NCI-H345 (cell line): ENCODE data around the gene MAP3K12.

ENCODE experiments used
- DNase-seq: peaks from one replicate; lab custom pipeline; 2025; lab: John Stamatoyannopoulos, UW

Gene MAP3K12

GRCh38 chr12:53431187-53431586 is 68.1 kb downstream of the MAP3K12 start:
- DNase-seq, result no peak

GRCh38 chr12:53430116-53430515 is 69.1 kb downstream of the MAP3K12 start:
- no peak for DNase-seq
